Dendritic cell treated with granulocyte-macrophage colony-stimulating factor and Interleukin-4, amounts not matched to agents 40 ng/mL and 50 ng/mL, for 4 days (primary cell): ENCODE data around the gene TTC28.

Source experiments
- H3K27ac Mint-ChIP-seq: one replicate; pipeline ENCODE4 v1.8.0; 2022; ENCODE audit warnings: mild to moderate bottlenecking, mixed read lengths
- H3K27me3 Mint-ChIP-seq: one replicate; pipeline ENCODE4 v1.8.0; 2022; ENCODE audit warnings: mild to moderate bottlenecking, mixed read lengths
- H3K36me3 Mint-ChIP-seq: one replicate; pipeline ENCODE4 v1.8.0; 2022; ENCODE audit warnings: low read depth, mixed read lengths
- H3K4me1 Mint-ChIP-seq: one replicate; pipeline ENCODE4 v1.8.0; 2022; ENCODE audit warnings: low read depth, mixed read lengths
- H3K4me3 Mint-ChIP-seq: one replicate; pipeline ENCODE4 v1.8.0; 2022; ENCODE audit warnings: mild to moderate bottlenecking, moderate library complexity, mixed read lengths
- H3K9me3 Mint-ChIP-seq: one replicate; pipeline ENCODE4 v1.8.0; 2022; ENCODE audit warnings: mixed read lengths
- intact Hi-C: fragments of 100-400 bp; cut with micrococcal nuclease; formaldehyde crosslinking; loops from one replicate; pipeline ENCODE4 v1.15.0; 2022

Gene TTC28

GRCh38 chr22:28435140-28435768 lies 244.4 kb downstream of the TTC28 start:
- H3K27me3 Mint-ChIP-seq = no peaks in the 10 kb centered on the region
- intact Hi-C loops = no loop called here
- H3K9me3 Mint-ChIP-seq = no peaks in the 10 kb centered on the region
- no peak overlapping the region for H3K27ac Mint-ChIP-seq
- H3K36me3 Mint-ChIP-seq = no peaks in the 10 kb centered on the region
- no peaks in the 10 kb centered on the region for H3K4me1 Mint-ChIP-seq
- H3K4me3 Mint-ChIP-seq = no peak overlapping the region

- intact Hi-C loops = no loop called here
- no peaks in the 10 kb centered on the region for H3K36me3 Mint-ChIP-seq
- H3K27ac Mint-ChIP-seq = no peak overlapping the region
- no peak overlapping the region for H3K4me3 Mint-ChIP-seq
- no peaks in the 10 kb centered on the region for H3K27me3 Mint-ChIP-seq
- no peaks in the 10 kb centered on the region for H3K4me1 Mint-ChIP-seq
- H3K9me3 Mint-ChIP-seq = no peaks in the 10 kb centered on the region
These were observed 249.1 kb downstream of the TTC28 start for GRCh38 chr22:28430466-28431025.

DNA sequence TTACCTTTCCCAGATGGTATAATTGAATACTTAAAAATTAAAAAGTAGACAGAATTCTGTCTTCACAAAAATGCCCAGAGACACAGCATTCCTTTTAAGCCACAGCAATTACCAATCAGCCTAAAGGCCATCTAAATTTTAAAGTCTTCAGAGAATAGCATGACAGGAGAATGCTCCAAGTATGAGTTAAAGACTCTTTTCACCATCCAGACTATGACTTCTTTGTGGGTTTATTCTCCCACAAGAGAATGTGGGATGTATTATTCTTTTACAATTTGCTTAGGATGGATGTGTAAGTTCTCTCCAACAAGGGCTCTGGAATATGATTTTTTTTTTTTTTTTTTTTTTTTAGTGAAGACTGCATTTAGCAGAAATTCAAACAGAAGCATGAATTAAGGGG lies 249.9 kb downstream of the TTC28 start:
- H3K4me1 Mint-ChIP-seq = no peaks in the 10 kb centered on the region
- no peak overlapping the region for H3K27ac Mint-ChIP-seq
- intact Hi-C loops = no loop called here
- no peaks in the 10 kb centered on the region for H3K9me3 Mint-ChIP-seq
- no peak overlapping the region for H3K4me3 Mint-ChIP-seq
- no peaks in the 10 kb centered on the region for H3K27me3 Mint-ChIP-seq
- no peaks in the 10 kb centered on the region for H3K36me3 Mint-ChIP-seq

DNA sequence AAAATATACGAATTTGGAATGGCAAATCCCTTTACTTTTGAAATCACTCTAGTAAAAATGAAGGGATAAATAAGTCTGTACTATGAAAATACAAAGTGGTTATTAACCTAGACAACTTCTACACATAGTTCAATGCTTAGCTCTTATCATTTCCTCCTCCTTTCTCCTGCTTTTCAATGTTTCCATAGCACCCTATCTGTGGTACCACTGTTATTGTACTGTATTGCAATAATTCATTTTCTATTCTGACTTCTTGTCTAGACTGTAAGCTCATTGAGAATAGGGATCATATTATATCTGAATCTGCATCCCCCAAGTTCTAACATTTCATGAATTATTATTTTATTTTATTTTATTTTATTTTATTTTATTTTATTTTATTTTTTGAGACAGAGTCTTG lies 251.4 kb downstream of the TTC28 start:
- Mint-ChIP-seq H3K9me3 (no peaks in the 10 kb centered on the region), H3K4me3 (no peak overlapping the region), H3K36me3 (no peaks in the 10 kb centered on the region), H3K4me1 (no peaks in the 10 kb centered on the region), H3K27ac (no peak overlapping the region), H3K27me3 (no peaks in the 10 kb centered on the region)
- intact Hi-C loops = no loop called here

- no peaks in the 10 kb centered on the region for H3K27me3 Mint-ChIP-seq
- no peaks in the 10 kb centered on the region for H3K36me3 Mint-ChIP-seq
- H3K9me3 Mint-ChIP-seq = no peaks in the 10 kb centered on the region
- H3K4me1 Mint-ChIP-seq = no peaks in the 10 kb centered on the region
- no peak overlapping the region for H3K27ac Mint-ChIP-seq
- no peak overlapping the region for H3K4me3 Mint-ChIP-seq
- intact Hi-C loops = no loop called here
These were observed 253.1 kb downstream of the TTC28 start for GRCh38 chr22:28426346-28427132.

- H3K27ac Mint-ChIP-seq = no peak overlapping the region
- intact Hi-C loops = no loop called here
- H3K27me3 Mint-ChIP-seq = no peaks in the 10 kb centered on the region
- no peak overlapping the region for H3K4me3 Mint-ChIP-seq
- H3K9me3 Mint-ChIP-seq = no peaks in the 10 kb centered on the region
- no peaks in the 10 kb centered on the region for H3K4me1 Mint-ChIP-seq
- H3K36me3 Mint-ChIP-seq = no peaks in the 10 kb centered on the region
These were observed 254.4 kb downstream of the TTC28 start for GRCh38 chr22:28425211-28425610.

DNA sequence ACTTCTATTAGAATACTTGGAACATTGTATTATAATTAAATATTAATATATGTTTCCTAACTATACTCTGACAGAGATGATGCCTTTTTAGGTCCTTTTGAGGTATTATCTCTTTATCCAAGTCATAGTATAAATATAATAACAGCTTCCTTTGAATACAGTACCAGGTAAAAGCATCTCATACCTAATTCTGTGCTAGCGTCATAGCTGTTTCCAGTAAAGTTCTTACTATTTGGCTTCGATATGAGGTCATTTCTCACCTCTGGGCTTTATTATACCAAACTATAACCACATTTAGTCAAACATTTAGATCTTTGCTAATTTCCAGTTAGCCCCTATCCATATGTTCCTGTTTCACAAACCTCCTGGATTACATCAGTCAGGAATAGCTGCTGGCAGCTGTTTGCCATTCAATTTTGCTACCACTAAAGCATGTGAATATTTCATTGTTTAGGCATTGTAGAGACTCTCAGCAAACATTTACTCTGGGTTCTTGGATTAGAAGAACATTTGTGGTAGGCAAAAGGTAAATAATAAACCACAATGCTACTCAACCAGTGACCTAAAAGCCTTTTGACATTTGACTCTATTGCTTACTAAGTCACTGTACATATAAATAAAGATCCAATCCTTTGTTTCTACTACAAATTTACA lies 255.1 kb downstream of the TTC28 start:
- intact Hi-C loops = no loop called here
- Mint-ChIP-seq H3K9me3 (no peaks in the 10 kb centered on the region), H3K4me1 (no peaks in the 10 kb centered on the region), H3K27me3 (no peaks in the 10 kb centered on the region), H3K27ac (no peak overlapping the region), H3K4me3 (no peak overlapping the region), H3K36me3 (no peaks in the 10 kb centered on the region)

GRCh38 chr22:28419919-28420318 lies 259.7 kb downstream of the TTC28 start:
- H3K36me3 Mint-ChIP-seq = no peaks in the 10 kb centered on the region
- no peak overlapping the region for H3K27ac Mint-ChIP-seq
- intact Hi-C loops = no loop called here
- H3K4me1 Mint-ChIP-seq = no peaks in the 10 kb centered on the region
- H3K9me3 Mint-ChIP-seq = no peaks in the 10 kb centered on the region
- H3K4me3 Mint-ChIP-seq = no peak overlapping the region
- no peaks in the 10 kb centered on the region for H3K27me3 Mint-ChIP-seq

GRCh38 chr22:28418008-28418407 lies 261.6 kb downstream of the TTC28 start:
- Mint-ChIP-seq H3K4me3 (no peak overlapping the region), H3K36me3 (no peaks in the 10 kb centered on the region), H3K9me3 (no peaks in the 10 kb centered on the region), H3K27me3 (no peaks in the 10 kb centered on the region), H3K4me1 (no peaks in the 10 kb centered on the region), H3K27ac (no peak overlapping the region)
- intact Hi-C loops = no loop called here

DNA sequence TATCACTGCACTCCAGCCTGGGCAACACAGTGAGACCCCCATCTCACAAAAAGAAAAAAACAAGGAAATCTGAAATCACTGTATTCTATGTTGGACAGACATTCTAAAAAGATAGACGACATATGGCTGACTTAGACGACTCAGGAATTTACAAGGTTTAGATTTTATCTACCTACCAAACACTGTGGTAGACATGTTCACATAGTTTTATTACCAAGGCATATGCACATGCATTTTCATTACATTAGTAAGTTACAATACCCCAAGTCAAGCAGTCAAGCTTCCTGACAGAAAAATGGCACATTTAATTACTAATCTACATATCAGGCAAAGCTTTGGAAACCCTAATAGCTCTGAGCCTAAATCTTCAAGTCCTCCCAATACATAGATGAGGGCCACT lies 262.2 kb downstream of the TTC28 start:
- Mint-ChIP-seq H3K27ac (no peak overlapping the region), H3K4me3 (no peak overlapping the region), H3K27me3 (no peaks in the 10 kb centered on the region), H3K36me3 (no peaks in the 10 kb centered on the region), H3K4me1 (no peaks in the 10 kb centered on the region), H3K9me3 (no peaks in the 10 kb centered on the region)
- intact Hi-C loops = no loop called here

- H3K9me3 Mint-ChIP-seq = no peaks in the 10 kb centered on the region
- H3K4me3 Mint-ChIP-seq = no peak overlapping the region
- no peaks in the 10 kb centered on the region for H3K36me3 Mint-ChIP-seq
- intact Hi-C loops = no loop called here
- no peaks in the 10 kb centered on the region for H3K27me3 Mint-ChIP-seq
- H3K4me1 Mint-ChIP-seq = peaks cover 8% of the 10 kb centered on the region
- no peak overlapping the region for H3K27ac Mint-ChIP-seq
These were observed 264.7 kb downstream of the TTC28 start for GRCh38 chr22:28414913-28415312.

- Mint-ChIP-seq H3K4me3 (no peak overlapping the region), H3K27ac (no peak overlapping the region), H3K4me1 (peaks cover 12% of the 10 kb centered on the region), H3K9me3 (no peaks in the 10 kb centered on the region), H3K27me3 (no peaks in the 10 kb centered on the region), H3K36me3 (no peaks in the 10 kb centered on the region)
- intact Hi-C loops = no loop called here
These were observed 265.8 kb downstream of the TTC28 start for GRCh38 chr22:28413612-28414399.

GRCh38 chr22:28412109-28412508 lies 267.5 kb downstream of the TTC28 start:
- H3K9me3 Mint-ChIP-seq = no peaks in the 10 kb centered on the region
- H3K4me3 Mint-ChIP-seq = no peak overlapping the region
- peaks cover 12% of the 10 kb centered on the region for H3K4me1 Mint-ChIP-seq
- H3K36me3 Mint-ChIP-seq = no peaks in the 10 kb centered on the region
- H3K27me3 Mint-ChIP-seq = no peaks in the 10 kb centered on the region
- H3K27ac Mint-ChIP-seq = no peak overlapping the region
- intact Hi-C loops = no loop called here

DNA sequence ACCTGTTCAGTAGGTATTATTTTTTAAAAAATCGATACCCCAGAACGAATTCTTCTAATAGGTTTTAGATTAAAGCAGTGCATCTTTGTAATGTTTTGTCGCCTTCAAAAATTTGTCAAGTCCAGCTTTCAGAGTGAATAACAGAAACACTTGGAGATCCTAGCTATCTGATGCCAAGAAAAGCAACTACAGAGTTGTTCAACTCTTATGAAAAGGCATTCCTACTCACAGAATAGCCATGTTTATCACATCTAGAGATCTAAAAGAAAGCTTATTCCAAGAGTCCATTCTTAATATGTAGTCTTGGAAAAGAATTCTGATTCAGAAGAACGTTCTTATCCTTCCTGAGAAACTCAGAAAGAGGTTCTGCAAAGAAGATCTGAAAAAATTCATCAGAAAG lies 268.5 kb downstream of the TTC28 start:
- Mint-ChIP-seq H3K4me1 (peaks cover 12% of the 10 kb centered on the region), H3K4me3 (no peak overlapping the region), H3K27me3 (no peaks in the 10 kb centered on the region), H3K9me3 (no peaks in the 10 kb centered on the region), H3K36me3 (no peaks in the 10 kb centered on the region), H3K27ac (no peak overlapping the region)
- intact Hi-C loops = no loop called here
